Right lobe of liver (tissue), 4 donors: ENCODE results near the gene ADCY5.

Experiments used
- POLR2A ChIP-seq: fragments of 450-650 bp; IDR thresholded peaks from one replicate; pipeline ENCODE4 v1.6.1; 2017; ENCODE audit warnings: antibody characterized with exemption, mild to moderate bottlenecking
- TF ChIP-seq, protein P1 (sequence below), 4 donors: fragments of 200-600 bp in 3 of 4; fragments of 450-650 bp in 1 of 4; IDR thresholded peaks; one replicate each; pipeline versions ENCODE4 v1.5.1 to v1.8.0; 2016 to 2022; ENCODE audit warnings: antibody characterized with exemption in 4 of 4, mild to moderate bottlenecking in 2 of 4
- donor health status: DM: no; HTN: no; CAD: no.
- donor health status: DM: no; HTN: no; CAD: no.
- donor health status: DM: no; HTN: yes; CAD: no.

DNA sequence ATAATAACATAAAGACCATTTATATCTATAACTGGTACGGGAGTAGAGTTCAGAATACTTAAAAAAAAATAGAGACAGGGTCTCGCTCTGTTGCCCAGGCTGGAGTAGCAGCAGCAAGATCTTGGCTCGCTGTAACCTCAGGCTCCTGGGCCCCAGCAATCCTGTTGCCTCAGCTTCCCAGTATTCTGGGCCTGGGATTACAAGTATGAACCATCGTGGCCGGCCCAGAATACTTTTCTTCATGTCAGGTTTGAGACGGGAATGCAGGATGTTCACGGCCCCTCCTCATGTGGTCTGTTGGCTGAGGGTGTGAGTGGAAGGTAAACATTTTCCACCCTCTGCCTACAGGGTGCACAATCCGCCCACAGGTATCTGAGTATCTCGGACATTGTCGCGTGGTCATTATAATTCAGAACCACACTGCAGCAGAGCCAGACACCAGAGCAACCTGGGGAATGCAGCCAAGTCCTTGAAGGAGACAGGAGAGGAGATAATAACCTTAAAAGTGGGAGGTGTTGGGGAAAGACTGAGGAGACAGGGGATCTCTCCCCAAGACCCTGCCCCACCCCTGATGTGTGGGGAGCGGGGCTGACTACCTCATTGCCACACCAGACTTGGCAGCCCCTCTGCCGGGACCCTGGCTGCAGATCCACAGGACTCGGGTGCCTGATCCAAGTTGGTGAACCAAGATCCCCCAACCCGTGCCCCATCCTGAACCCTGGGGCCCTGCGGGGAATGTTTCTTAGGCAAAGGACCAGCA, 106.8 kb downstream of the ADCY5 start:
- TF ChIP-seq, protein P1, sequence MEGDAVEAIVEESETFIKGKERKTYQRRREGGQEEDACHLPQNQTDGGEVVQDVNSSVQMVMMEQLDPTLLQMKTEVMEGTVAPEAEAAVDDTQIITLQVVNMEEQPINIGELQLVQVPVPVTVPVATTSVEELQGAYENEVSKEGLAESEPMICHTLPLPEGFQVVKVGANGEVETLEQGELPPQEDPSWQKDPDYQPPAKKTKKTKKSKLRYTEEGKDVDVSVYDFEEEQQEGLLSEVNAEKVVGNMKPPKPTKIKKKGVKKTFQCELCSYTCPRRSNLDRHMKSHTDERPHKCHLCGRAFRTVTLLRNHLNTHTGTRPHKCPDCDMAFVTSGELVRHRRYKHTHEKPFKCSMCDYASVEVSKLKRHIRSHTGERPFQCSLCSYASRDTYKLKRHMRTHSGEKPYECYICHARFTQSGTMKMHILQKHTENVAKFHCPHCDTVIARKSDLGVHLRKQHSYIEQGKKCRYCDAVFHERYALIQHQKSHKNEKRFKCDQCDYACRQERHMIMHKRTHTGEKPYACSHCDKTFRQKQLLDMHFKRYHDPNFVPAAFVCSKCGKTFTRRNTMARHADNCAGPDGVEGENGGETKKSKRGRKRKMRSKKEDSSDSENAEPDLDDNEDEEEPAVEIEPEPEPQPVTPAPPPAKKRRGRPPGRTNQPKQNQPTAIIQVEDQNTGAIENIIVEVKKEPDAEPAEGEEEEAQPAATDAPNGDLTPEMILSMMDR (IDR thresholded peaks at IDR 0.05): no peak
- TF ChIP-seq POLR2A: no peak
